ENCODE data around the gene DAZAP2.

DAZAP2 gene

GRCh38 chr12:51202718-51203117 is 35.9 kb upstream of the DAZAP2 start:
- no peak for TF ChIP-seq CTCF (IDR thresholded peaks at IDR 0.05; ENCODE audit: low read length, missing control alignments)
- H3K4me3 ChIP-seq (replicated peaks; ENCODE audit: low read depth, low read length), result no peak overlapping the region
- no peak for DNase-seq (ENCODE audit: low read depth)

GRCh38 chr12:51205350-51205749 is 33.3 kb upstream of the DAZAP2 start:
- TF ChIP-seq CTCF (IDR thresholded peaks at IDR 0.05; ENCODE audit: low read length, missing control alignments), result no peak
- no peak overlapping the region for H3K4me3 ChIP-seq (replicated peaks; ENCODE audit: low read depth, low read length)
- DNase-seq (ENCODE audit: low read depth), result no peak

DNA sequence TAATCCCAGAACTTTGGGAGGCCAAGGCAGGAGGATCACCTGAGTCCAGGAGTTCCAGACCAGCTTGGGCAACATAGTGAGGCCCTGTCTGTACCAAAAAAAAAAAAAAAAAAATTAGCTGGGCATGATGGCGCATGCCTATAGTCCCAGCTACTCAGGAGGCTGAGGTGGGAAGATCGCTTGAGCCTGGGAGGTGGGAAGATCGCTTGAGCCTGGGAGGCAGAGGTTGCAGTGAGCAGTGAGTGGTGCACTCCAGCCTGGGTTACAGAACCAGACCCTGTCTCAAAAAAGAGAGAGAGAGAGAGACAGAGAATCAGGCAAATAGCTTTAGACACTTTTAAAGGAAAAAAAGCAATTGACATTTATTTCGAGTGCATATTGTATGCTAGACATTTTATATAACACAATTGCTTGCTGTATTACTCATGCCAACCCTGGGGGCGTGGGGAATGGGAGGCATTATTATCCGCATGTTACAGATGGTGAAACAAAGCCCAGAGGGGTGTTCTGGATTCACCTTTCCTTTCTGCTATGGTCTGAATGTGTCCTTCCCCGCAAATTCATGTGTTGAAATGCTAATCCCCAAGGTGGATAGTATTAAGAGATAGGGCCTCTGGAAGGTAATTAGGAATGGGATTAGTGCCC is 30.5 kb upstream of the DAZAP2 start:
- H3K4me3 ChIP-seq (replicated peaks; ENCODE audit: low read depth, low read length), result no peak overlapping the region
- no peak for DNase-seq (ENCODE audit: low read depth)

GRCh38 chr12:51209259-51209658 is 29.4 kb upstream of the DAZAP2 start:
- no peak overlapping the region for H3K4me3 ChIP-seq (replicated peaks; ENCODE audit: low read depth, low read length)
- TF ChIP-seq CTCF (IDR thresholded peaks at IDR 0.05; ENCODE audit: low read length, missing control alignments), result no peak

More for the DNA sequence above, 30.5 kb upstream of the DAZAP2 start:
- no peak for TF ChIP-seq CTCF (IDR thresholded peaks at IDR 0.05; ENCODE audit: low read length, missing control alignments)

GRCh38 chr12:51210690-51211395 is 27.8 kb upstream of the DAZAP2 start:
- no peak overlapping the region for H3K4me3 ChIP-seq (replicated peaks; ENCODE audit: low read depth, low read length)
- DNase-seq (ENCODE audit: low read depth), result no peak
- TF ChIP-seq CTCF (IDR thresholded peaks at IDR 0.05; ENCODE audit: low read length, missing control alignments), result no peak

More at GRCh38 chr12:51209259-51209658, 29.4 kb upstream of the DAZAP2 start:
- no peak for DNase-seq (ENCODE audit: low read depth)

DNA sequence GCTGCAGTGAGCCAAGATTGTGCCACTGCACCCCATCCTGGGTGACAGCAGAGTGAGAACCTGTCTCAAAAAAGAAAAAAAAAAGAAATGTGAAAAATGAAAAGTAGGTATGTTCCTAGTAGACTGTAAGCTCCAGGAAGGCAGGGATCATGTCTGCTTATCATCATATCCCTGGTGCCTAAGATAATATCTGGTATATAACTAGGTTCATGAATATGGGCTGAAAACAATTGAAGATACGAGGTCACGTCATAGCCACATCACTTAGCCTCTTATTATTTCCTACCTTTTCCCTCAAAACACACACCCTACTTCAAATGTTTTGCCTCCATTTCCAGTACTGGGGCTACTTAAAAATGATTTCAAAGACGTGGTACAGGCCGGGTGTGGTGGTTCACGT is 23.7 kb upstream of the DAZAP2 start:
- no peak for DNase-seq (ENCODE audit: low read depth)
- no peak overlapping the region for H3K4me3 ChIP-seq (replicated peaks; ENCODE audit: low read depth, low read length)
- no peak for TF ChIP-seq CTCF (IDR thresholded peaks at IDR 0.05; ENCODE audit: low read length, missing control alignments)

Measured in fibroblast of pulmonary artery (primary cell).